ENCODE measurements around the gene SLC12A4.
"Not testable (repeated sequence)": the region's sequence is repeated elsewhere in the genome, so short reads cannot be mapped to it uniquely, and the experiment has no call there.

SLC12A4 gene

DNA sequence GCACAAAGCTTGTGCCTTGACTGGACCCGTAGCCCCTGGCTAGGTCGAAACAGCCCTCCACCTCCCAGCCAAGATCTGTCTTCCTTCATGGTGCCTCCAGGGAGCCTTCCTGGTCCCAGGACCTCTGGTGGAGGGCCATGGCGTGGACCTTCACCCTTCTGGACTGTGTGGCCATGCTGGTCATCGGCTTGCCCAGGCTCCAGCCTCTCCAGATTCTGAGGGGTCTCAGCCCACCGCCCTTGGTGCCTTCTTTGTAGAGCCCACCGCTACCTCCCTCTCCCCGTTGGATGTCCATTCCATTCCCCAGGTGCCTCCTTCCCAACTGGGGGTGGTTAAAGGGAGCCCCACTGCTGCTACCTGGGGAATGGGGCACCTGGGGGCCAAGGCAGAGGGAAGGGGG, 40.3 kb downstream of the SLC12A4 start:
- no peak for DNase-seq (ENCODE audit: low read depth, low spot score)

DNA sequence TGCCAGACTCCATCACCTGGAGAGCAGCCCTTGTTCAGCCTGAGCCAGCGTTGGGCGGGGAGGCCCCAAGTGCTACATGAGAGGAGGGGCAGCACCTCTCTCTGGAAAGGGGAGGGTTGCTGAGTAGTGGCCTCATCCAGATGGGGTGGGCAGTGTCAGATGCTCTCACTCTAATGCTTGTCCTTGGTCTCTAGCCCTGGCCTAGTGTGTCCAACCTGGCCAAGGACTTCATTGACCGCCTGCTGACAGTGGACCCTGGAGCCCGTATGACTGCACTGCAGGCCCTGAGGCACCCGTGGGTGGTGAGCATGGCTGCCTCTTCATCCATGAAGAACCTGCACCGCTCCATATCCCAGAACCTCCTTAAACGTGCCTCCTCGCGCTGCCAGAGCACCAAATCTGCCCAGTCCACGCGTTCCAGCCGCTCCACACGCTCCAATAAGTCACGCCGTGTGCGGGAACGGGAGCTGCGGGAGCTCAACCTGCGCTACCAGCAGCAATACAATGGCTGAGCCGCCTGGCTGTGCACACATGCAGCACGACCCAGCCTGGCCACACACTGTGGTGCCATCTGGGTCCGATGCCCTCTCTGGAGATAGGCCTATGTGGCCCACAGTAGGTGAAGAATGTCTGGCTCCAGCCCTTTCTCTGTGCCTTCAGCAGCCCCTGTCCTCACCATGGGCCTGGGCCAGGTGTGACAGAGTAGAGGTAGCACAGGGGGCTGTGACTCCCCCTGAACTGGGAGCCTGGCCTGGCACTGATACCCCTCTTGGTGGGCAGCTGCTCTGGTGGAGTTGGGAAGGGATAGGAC, 41.1 kb downstream of the SLC12A4 start:
- no peak for DNase-seq (ENCODE audit: low read depth, low spot score)

DNA sequence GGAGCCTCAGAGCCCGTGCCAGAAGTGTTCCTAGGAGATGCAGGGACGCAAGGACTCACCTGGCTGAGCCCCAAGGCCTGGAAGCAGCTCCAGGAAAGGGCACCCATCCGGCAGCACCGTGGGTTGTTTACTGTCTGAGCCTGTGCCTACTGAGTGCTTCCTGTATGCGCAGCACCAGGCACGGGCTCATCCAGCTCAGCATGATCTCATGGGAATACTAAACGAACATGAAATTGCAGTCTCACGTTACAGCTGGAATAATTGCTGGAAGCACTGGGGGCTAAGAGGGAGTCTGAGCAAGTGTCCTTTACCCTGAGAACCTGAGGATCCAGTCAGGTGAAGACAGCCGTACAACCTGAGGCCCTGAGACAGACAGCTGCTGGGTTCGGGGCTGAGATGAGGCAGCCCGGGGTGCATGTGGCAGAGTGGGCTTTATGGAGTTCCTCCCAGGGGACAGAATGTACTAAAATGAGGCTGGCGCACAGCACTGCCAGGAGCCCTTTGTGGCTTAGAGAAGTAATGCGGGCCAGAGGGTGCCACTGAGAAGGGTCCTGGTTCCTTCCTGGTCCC, 42.2 kb downstream of the SLC12A4 start:
- no peak for DNase-seq (ENCODE audit: low read depth, low spot score)

DNA sequence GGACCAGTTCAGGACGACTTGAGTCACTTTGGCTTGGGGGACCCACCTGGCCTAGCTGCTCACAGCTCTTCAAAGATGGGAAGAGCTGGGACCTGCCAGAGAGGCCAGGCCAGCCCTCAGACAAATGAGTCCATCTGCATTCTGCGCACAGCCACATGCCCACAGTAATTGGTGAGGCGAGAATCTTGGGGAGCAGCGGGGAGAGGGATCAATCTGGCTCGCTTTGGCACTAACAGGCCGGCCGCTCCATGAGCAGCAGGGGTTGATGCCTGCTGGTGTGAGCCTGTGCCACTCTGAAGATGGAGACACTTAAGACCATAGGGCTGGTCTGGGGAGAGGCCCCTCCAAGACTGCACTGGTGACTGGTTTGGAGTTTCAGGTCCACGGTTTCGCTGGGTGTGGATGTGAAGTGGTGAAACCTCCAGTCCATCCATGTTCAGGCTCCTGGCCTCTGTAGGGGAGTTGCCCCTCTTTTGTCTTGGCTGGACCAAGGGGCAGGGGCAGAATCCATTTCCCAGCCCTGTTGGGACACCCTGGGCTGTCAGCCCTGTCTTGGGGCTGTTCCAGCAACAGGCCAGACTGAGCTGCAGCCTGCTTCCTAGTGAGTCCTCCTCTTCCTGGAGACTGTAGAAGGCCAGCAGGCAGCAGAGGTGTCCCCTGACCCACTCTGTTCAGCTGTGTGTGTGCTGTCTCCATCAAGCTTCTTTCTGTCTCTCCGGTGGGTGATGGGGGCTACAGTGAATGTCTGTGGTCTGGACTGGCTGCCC, 44.1 kb downstream of the SLC12A4 start:
- no peak for DNase-seq (ENCODE audit: low read depth, low spot score)

DNA sequence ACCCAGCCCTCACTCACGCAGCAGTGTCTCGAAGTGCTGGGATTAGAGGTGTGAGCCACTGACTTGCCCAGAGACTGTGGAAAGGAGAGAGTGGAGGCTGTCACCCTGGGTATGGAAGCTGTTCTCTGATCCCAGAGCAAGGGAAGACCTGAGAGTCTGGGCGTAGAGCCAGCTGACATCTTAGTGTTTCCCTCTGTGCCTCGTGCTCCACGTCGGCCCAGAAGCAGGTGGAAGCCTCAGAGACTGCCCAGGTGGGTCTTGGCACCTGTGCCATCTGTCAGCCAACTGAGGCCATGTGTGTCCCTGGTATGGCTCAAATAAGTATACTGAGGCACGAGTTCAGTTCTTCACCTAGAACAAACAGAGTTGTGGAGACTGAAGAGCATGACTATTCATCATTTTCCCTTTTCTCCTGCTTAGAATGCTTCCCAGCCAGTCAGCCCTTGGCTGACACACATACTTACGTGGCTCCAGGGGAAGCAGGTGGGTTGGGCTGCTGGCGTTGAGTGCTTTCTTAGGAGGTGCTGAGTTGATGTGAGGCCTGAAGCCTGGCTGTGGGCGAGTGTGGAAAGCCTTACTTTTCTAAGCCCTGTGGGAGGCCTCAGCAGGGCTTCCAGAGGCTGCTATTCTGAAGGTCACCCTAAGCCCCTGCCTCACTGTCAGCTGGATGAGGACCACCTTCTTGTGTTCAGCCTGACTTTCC, 44.9 kb downstream of the SLC12A4 start:
- DNase-seq (ENCODE audit: low read depth, low spot score) = no peak

DNA sequence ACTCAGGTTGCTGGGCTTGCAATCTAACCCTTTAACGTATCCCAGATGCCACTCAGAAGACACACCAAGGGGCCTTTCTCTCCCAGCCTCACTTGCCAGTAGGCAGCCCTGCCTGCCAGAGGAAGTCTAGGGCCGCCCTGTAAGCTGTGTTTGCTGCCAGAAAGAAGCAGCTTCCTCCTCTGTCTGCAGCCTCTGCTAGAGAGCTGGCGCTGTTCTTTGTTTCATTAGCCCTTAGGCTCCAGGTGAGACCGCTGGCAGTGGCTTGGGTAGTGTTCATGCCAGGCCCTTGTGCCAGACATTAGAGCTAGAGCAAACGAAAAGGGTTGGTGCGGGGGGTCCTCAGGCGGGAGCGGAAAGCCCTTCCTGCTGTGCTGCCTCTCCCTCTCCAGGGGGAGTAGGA, 45.7 kb downstream of the SLC12A4 start:
- no peak for DNase-seq (ENCODE audit: low read depth, low spot score)

DNA sequence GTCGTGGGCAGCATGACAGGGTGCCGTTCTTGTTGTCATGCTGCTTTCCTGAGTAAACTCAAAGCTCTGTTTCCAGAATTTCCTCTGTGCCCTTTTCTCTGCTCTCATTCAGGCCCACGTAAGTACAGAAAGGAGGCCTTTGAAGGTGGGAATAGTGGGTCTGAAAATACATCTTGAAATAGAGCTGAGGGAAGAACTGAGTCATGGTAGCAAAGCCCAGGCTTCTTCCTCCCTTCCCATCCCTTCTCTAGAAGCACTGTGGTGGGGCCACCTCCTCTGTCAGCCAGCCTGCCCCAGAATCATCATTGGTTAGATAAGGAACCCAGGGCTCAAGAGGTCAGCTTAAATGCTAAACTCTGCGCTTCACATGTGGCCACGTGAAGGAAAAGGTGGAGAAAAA, 46.2 kb downstream of the SLC12A4 start:
- DNase-seq (ENCODE audit: low read depth, low spot score) = no peak

DNA sequence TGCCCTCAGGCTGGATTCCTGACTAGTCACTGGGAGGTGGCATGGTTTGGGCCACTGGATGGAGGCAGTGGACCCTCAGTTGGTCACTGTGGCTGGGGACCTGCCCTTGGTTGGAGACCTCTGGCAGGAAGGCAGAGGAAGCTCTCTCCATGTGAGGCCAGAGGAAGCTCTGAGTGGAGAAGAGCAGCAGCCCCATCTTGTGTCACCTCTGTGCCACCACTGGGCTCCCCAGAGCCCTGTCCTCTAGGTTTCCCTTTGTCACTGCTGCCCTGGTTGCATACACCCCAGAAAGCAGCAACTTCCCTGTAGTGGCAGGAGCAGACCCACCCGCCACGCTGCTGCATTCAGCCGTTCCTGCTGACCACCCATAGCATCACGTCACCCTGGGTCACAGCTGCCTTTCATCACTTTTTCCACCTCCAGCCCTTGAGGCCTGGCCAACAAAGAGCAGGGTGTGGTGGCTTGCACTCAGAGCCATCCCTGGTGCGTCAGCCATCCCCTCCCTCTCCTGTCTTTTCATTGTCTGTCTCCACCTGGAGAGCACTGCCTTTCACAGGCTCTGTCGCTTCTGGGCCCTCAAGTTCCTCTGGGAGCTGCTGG, 48.7 kb downstream of the SLC12A4 start:
- no peak for DNase-seq (ENCODE audit: low read depth, low spot score)

DNA sequence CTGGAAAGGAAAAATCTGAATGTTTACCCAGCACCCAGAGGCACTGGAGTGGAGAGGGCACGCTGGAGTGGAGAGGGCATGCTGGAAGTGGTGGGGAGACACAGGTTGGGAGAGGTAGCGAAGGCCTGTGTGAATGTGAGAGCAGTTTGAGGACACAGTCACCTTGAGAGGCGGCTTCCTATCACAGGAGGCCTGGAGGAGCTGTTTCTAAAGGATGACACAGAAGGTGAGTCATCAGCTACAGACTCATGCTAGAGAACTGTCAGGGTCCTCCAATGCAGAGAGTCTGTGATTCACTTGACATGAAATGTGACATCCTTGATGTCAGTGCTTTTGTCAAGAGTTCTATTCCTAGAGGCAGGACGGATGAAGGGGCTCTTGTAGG, 50.6 kb downstream of the SLC12A4 start:
- DNase-seq (ENCODE audit: low read depth, low spot score) = no peak

DNA sequence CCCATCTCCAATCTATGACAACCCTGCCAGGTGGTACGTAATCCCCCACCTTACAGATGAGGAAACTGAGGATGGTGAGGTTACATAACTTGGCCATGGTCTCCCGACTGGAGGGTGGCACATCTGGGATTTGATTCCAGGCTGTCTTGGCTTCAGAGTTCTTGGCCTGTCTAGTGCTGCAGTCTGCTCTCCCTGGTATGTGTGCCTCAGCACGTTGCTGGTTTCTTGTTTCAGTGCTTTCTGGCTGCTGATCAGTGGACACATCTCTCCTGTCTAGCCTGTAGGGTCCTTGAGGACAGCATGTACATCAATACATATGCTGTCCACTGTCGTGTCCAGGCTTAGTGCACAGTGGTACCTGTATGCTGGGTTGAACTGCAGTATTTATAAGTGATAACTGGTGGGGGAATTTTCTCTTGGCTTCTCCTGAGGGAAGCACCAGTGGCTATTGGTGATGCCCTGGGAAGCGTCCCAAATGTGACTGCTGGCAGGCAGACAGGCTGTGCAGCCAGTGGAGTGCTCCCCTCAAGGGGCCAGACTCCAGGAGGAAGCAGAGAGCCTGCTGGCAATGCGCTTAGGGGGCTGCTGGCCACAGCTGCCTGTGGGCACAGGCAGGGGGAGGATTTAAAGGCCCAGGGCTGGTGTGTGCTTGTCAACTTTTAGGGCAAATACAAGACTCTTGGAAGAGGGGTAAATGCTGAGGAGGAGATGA, 51.1 kb downstream of the SLC12A4 start:
- no peak for DNase-seq (ENCODE audit: low read depth, low spot score)

DNA sequence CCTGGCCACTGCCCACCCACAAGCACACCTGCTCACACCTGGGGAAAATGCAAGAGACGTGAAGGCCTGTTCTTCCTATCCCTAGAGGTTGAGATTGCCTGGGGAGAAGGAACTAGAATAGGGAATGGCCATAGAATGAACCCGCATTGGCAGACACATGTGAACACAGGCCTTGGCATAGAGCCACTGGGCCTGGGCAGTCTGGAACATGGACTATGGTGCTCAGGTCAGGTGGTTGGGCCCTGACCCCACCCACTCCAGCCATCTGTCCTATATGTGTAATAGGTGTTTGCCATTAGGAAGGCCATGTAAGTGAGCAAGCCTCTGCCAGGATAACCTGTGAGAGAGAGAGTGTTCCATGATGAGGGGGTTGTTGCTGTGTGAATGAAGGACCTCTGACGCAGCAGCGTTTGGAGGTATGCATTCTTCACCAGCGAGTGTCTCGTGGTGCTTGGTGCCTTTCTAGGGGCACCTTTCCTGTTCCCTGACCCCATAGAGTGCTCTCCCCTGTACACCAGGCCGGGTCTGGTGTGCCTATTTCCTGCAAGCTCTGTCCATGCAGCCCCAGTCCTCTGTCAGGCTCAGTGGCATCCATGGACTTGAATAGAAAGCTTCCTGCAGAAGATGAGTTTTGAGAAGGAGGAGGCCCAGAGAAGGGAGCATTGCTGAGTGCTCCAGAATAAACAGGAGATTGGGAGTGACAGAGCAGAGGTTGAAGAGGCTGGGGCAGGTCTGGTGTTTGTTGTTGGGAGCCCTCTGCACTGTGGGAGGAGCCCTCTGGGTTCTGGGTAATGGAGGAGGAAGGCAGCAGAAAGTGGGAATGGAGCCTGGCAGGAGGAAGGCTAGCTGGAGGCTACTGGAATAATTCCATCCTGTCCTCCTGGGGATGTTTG, 52.4 kb downstream of the SLC12A4 start:
- no peak for DNase-seq (ENCODE audit: low read depth, low spot score)

DNA sequence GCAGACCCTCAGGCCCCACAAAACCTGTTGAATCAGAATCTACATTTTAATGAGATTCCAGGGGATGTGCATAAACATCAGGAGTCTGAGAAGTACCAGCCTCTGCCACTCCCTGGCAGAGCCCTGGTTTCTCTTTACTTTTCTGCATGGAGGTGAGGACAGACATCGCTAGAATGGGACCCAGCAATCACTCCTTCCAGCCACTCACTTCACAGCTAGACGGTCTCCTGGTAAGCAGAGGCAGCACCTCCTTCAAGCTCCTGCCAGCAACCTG, 53.0 kb downstream of the SLC12A4 start:
- DNase-seq (ENCODE audit: low read depth, low spot score) = not testable (repeated sequence)

DNA sequence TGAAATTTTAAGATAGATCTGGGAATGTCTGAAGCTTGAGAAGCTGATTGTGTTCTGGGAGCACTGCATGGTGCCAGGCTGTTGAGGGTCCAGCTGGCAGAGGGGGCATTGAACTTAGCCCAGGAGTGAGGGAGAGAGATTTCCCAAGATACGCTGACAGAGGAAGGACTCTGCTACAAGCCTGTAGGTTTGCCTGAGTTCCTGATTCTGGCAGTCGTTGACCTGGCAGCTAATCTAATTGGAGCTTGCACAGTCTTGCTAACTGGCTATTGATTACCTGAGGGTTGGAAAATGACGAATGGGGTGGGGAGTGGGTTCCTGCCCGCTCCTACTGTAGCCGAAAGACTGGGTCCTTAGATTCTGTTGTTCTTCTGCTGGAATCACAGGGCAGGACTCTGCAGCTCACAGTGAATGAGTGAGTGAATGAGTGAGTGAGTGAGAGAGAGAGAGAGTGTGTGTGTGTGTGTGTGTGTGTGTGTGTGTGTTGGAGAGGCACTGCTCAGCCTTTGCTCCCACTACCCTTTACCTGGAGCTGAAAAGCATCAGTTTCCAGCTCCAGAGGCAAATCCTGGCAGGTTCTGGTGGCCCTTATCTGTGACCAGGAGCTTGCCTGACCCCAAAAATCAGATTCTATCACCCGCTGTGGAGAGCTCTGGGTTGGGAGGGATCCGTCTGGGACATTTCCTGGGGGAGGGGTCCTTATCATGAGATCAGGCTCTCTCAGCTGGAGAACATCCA, 53.5 kb downstream of the SLC12A4 start:
- no peak for DNase-seq (ENCODE audit: low read depth, low spot score)

DNA sequence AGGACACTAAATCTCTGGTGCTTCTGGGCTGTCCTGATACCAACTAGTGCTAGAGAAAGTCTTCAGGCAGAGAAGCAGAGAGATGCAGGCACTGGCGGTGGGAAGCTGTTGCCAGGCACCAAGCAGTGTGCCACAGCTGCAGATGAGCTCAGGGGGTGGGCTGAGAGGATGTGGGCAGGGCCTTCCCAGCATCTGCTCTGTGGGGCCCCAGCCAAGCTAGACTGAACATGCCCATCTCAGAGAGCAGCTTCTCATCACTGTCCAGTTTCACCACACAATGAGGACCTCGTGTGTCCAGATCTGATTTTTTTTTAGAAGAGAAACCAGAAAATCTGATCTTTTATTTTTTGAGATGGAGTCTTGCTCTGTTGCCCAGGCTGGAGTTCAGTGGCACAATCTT, 58.3 kb downstream of the SLC12A4 start:
- peak; percentile 82 for DNase-seq (ENCODE audit: low read depth, low spot score)

DNA sequence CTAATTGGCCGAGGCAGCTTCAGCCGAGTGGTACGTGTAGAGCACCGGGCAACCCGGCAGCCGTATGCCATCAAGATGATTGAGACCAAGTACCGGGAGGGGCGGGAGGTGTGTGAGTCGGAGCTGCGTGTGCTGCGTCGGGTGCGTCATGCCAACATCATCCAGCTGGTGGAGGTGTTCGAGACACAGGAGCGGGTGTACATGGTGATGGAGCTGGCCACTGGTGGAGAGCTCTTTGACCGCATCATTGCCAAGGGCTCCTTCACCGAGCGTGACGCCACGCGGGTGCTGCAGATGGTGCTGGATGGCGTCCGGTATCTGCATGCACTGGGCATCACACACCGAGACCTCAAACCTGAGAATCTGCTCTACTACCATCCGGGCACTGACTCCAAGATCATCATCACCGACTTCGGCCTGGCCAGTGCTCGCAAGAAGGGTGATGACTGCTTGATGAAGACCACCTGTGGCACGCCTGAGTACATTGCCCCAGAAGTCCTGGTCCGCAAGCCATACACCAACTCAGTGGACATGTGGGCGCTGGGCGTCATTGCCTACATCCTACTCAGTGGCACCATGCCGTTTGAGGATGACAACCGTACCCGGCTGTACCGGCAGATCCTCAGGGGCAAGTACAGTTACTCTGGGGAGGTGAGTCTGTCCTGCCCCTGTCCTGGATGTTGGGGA, 59.2 kb downstream of the SLC12A4 start:
- DNase-seq (ENCODE audit: low read depth, low spot score) = no peak

DNA sequence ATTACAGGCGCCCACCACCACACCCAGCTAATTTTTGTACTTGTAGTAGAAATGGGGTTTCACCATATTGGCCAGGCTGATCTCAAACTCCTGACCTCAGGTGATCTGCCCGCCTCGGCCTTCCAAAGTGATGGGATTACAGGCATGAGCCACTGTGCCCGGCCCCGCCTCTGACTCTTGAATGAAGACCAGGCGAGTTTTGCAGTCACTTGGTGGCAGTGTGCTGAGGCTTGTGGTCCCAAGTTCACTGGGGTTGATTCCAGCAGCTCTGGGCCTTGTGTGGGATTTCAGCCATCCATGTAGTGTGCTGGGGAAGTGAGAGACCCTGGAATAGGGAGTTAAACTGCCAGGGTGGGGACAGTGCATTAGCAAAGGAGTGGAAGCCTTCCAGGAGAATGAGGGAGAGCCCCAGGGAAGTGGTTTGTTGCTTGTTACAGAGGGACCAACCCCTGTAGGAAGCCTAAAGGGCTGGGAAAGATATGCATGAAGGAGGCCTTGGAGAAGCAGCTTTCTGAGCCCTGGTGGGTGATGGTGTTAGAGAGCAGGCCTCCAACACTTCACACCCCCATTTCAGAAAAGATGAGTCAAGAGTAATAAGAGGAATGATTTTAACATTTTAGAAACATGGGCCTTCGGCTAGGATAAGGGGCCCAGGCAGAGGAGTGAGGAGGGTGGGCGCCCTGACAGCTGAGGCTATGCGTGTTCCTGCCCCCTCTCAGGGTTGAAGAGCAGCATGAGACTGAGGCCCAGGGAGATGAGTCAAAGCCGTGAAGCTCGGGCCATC, 60.8 kb downstream of the SLC12A4 start:
- DNase-seq (ENCODE audit: low read depth, low spot score) = no peak

DNA sequence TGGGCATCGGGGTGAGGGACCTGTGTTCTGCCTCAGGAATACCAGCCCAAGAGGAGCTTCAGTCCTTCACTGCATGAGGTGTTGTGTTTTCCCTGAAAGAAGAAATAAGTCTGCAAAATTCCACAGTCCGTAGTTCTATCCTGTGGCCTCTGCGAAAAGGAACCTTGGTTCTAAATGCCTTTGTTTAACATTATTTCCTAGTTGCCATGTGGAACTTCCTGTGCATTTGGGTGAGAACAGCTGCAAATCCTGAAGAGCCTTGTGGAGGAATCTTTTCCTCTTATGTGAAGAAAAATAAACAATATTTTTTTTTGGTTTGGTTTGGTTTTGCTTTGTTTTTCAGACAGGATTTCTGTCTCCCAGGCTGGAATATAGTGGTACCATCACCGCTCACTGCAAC, 65.6 kb downstream of the SLC12A4 start:
- DNase-seq (ENCODE audit: low read depth, low spot score) = no peak

DNA sequence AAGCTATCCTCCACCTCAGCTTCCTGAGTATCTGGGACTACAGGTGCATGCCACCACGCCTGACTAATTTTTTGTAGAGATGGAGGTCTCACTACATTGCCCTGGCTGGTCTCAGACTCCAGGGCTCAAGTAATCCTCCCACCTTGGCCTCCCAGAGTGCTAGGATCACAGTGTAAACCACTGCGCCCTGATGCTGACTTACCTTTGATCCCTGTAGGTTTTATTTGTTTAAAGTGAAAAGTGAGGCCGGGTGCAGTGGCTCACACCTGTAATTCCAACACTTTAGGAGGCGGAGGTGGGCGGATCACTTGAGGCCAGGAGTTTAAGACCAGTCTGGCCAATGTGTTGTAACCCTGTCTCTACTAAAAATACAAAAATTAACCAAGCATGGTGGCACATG, 66.7 kb downstream of the SLC12A4 start:
- DNase-seq (ENCODE audit: low read depth, low spot score) = no peak
